Stimulated activated CD8-positive, alpha-beta memory T cell treated with anti-CD3 and anti-CD28 coated beads, Interleukin-15, amount 100 ng/mL, for 24 hours (primary cell): ENCODE results near the gene TPO.
A peak's percentile ranks its signal among the peaks of the same experiment; 100 is the strongest.

Source experiments
- DNase-seq: peaks from one replicate; pipeline ENCODE4 v3.0.0-alpha.2; 2020; ENCODE audit warnings: low read depth

Gene TPO

DNA sequence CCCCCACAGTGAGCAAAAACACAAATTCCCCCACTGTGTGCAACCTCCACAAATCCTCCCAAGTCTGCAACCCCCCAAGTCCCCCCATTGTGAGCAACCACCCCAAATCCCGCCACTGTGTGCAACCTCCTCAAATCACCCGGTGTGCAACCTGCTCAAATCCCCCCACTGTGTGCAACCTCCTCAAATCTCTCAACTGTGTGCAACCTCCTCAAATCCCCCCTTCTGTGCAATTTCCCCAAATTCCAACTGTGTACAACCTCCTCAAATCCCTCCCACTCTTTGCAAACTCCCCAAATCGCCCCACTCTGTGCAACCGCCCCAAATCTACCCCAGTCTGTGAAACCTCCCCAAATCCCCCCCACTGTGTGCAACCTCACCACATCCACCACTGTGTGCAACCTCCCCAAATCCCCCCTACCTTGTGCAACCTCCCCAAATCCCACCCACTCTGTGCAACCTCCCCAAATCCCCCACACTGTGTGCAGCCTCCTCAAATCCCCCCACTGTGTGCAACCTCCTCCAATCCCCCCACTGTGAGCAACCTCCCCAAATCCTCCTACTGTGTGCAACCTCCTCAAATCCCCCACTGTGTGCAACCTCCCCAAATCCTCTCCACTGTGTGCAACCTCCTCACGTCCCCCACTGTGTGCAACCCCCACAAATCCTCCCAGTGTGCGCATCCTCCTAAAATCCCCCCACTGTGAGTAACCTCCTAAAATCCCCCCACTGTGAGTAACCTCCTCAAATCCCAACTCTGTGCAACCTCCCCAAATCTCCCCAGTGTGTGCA lies 115.2 kb downstream of the TPO start:
- no peak for DNase-seq

- no peak for DNase-seq
Observed at GRCh38 chr2:1538663-1539062, 125.4 kb downstream of the TPO start.

DNA sequence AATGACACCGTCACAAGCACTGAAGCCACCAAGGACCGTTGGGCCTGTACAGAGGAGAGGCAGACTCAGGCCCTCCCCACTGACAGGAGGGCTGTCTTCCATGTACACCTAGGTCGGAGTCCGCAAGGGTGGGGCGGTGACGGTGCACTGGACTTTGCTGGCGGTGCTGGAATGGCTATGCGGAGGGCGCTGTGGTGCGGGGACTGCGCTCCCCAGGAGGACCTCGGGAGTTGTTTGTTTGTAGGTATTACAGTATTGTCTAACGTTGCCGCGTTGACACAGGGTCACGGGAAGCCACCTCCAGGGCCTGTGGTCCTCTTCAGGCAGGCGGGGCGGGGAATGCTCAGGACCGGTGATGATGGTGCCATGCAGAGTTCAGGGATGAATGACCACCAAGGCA lies 126.2 kb downstream of the TPO start:
- DNase-seq: no peak

GRCh38 chr2:1539973-1540372 lies 126.7 kb downstream of the TPO start:
- DNase-seq: no peak

- no peak for DNase-seq
Observed at GRCh38 chr2:1540481-1540880, 127.2 kb downstream of the TPO start.

DNA sequence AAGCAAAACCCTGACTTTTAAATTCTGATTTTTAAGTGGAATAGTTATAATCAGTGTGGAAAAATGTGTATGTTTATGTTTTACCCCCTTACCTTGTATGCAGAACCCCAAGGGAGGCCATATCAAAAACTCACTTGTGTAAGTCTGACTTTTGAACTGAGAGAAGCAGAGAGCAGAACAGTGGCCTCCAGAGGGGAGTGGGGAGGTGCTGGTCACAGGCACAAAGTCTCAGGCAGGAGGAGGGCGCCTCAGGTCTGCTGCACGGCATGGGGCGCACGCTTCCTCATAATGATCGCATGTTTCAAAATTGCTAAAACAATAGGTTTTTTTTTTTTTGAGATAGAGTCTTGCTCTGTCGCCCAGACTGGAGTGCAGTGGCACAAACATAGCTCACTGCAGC lies 127.8 kb downstream of the TPO start:
- no peak for DNase-seq

DNA sequence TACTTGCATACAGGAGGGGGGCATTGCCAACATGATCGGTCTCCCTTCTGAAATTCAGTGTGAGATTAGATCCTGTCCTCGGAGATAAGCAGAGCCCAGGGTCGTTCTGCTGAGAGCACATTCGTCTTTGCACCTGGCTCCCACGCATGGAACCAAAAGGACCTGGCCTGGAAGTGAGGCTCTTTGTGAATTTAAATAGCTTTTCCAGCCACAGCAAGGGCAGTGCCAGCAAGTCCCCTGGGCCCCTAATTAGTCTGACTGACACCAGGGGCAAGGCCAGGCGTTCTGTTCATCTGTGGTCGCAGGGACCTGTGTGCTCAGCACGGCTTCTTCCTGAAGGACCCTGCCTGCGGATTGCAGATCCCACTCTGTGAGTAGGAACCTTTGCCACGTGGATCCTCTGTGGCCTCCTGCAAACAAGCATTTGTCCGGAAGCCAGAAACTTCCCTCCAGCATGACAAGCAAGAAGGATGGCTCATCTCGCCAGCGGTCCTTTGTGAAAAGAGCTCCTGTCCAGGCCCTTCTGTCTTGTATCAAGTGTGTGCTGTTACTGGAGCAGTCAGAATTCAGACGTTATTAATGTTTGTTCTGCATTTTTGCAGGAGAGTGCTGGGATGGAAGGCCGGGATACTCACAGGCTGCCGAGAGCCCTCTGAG lies 128.7 kb downstream of the TPO start:
- no peak for DNase-seq

DNA sequence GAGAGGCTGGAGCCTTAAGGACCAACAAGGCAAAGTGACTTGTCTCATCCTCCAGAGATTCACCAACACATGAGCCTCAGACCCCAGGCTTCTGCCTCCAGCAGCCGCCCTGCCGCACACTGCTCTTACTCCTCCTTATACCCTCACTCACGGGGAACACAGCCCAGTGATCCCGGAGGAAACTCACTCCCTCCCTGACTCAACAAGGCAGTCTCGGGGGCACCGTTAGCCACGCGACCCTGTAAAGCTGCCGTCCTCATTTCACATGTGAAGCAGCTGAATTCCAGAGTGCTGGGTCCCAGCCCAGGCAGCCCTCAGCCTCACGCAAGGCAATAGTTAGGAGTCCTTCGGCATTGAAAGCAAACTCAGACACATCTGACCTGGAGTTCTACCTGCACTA lies 129.7 kb downstream of the TPO start:
- DNase-seq: no peak

GRCh38 chr2:1543776-1544477 lies 130.7 kb downstream of the TPO start:
- no peak for DNase-seq

GRCh38 chr2:1544478-1545069 lies 131.3 kb downstream of the TPO start:
- no peak for DNase-seq

GRCh38 chr2:1546023-1546591 lies 132.8 kb downstream of the TPO start:
- no peak for DNase-seq

DNA sequence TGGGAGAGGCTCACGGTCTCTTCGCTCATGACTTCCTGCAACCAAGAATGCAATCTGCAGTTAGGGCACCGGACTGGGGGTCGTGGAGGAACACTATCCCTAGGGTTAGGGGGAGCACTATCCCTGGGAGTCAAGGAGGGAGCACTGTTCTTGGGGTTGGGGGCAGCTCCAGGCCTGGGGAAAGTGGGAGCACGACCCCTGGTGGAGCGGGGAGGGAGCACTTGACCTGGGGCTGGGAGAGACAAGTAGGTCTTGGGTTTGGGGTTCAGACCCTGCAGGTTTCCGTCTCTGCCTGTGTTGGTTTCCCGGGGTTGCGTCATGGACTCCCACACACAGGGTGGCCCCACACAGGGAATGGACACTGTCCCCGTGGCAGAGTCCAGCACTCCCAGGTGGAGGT lies 133.6 kb downstream of the TPO start:
- DNase-seq: no peak

- no peak for DNase-seq
Observed at GRCh38 chr2:1548910-1549673, 135.8 kb downstream of the TPO start.

DNA sequence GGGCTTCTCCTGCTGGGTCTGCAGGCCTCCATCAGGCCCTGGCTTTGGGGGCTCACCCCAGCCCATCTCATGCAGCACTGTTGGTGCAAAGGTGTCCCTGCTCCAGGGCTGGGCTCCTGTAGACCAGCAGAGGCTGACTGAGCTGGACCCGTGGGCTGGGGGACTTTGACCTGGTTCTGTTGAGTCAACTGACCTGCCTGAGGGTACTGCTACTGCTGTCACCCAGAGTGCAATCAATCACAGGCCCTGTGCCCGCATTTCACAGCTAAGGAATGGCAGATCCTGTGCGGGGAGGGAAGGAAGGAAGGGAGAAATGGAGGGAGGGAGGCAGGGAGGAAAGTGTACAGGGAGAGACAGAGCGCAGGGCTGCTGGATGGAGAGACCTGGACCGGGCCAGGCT lies 136.8 kb downstream of the TPO start:
- no peak for DNase-seq

- DNase-seq: peak; percentile 63
Observed at GRCh38 chr2:1550658-1551316, 137.5 kb downstream of the TPO start.

DNA sequence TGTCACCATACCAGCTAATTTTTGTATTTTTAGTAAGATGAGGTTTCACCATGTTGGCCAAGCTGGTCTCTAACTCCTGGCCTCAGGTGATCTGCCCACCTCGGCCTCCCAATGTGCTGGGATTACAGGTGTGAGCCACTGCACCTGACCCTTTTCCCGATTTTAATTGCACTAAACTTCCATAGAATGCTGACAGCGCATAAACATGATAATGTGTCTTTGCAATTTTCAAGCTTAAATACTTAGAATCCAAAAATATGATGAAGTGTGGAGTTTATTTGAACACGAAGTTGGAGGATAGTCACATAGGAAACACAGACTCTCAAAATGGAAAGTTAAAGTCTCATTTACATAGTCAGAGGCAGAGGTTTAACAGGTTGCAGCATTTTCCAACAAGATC lies 138.6 kb downstream of the TPO start:
- DNase-seq: no peak

DNA sequence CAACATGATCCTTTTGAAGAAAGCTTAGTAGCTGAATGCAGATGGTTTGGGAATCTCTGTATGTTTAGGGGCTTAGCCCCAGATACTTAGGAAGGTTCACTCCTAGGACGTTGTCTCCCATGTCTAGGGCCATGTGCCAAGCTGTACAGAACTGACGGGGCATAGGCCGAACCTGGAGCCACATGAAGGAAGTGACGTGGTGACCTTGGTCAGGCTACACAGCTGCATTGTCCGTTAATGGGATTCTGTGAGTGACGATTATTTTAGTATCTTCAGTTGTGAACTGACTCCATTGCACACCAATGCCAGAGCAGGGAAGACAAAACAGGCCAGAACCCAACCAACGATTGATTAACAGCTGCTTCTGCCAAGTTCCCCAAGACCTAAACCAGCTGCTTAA lies 139.3 kb downstream of the TPO start:
- no peak for DNase-seq

- no peak for DNase-seq
Observed at GRCh38 chr2:1553671-1554295, 140.5 kb downstream of the TPO start.

DNA sequence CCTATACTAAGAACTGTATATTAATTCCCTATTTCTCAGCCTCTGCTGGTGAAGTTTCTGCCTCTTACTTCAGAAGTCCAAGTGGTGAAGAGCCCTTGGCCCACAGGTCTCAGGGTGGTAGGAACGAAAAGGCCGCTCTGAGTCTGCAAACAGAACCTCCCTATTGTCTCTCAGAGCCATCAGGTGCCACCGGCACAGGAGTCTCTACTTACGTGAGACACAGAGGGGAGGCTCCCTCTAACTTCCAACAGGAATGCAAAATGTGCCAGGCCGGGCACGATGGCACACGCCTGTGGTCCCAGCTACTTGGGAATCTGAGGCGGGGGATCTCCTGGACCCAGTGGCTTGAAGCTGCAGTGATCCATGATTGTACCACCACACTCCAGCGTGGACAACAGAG lies 143.0 kb downstream of the TPO start:
- no peak for DNase-seq

DNA sequence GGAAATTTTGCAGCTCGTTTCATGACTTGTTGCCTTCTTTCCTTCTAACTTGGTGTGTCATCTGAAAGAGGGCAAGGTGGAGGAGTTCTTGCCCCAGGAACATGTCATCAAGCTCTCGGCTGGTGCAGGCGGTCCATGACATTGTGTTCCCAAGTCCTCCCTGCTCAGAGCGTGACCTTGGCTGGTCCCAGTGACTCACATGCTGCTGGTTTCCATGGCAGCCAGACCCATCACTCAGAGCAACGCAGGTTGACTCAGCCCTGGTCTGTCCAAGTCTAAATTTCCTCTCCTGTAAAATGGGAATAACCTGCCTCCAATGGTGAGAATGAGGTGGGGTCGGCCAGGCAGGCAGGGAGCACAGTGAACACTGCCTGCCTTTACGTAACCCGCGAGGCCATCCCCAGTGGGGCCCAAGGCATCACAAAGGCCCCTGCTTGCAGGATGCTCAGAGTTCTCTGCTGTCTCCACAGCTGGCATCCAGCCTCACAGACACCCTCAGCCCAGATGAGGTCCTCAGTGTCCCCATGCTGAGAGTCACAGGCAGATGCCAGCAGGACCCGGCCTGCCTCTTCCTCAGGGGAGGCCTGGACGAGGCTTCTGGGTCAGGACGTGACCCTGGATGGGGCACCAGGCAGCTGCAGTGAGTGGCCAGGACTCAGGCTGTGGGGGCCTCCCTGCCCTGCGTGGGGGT lies 143.7 kb downstream of the TPO start:
- DNase-seq: no peak
